ENCODE measurements around the gene LAPTM5. TPM values are rescaled to one million over a fixed set of nuclear protein-coding genes. Genes with fewer than 3 reads are reported as not detected.

Gene LAPTM5
- total and polyA plus RNA-seq, 2 of the 8 experiments (the other 6 are each of a cell fraction or from before 2014, with no cell fraction given): 0.37 to 1.4 TPM

DNA sequence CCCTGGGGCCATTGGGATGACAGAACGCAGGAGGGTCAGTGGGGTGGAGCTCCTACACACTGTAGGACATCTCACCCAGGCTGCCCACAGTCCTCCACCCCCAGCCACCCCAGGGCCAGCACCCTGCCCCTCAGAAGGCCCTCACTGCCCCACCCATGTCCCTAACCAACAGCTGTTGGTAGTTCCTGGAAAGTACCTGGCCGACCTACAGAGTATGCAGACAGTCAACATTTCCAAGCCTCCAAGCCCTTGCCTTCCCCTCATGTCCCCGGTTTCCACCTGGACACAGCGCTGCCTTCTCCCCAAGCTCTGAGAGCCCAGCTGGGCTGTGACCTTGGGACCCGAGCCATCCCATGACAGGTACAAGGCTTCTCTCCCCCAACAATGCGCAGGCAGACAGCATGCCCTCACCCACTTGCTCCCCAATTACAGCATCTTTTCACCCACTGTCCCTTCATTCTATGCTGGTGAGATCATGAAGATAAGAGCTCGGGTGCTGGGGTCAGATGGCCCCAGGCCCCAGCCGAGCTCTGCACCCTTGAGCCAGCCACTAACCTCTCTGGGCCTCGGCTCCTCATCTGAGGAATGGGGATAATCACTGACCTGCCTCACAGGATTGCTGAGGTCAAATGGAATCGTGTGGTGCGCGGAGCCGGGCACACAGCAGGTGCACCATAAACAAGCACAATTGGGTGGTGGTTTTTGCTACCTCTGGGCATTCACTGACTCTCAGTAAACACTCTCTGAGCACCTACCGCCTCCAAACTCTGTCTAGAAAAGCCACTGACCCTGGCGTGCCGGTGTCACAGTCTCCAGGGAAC is 11.2 kb downstream of the LAPTM5 start:
- peaks cover 0 to 12% (median 3%) of the 10 kb centered on the region in 4 experiments; a peak in 6 of 7 replicates for H3K4me1 ChIP-seq (replicated peaks in 1 of 4; ENCODE audit: control insufficient read depth in 3 of 4, insufficient read depth in 4 of 4, low read length in 3 of 4)
- WGBS, 2 experiments (ENCODE audit: extremely low coverage in 1 of 2, insufficient coverage in 1 of 2, insufficient read length in 1 of 2, insufficient replicate concordance in 2 of 2, low coverage in 1 of 2, low lambda C conversion rate in 2 of 2, missing lambda C conversion rate in 1 of 2): 91% methylated on average over 16 of the region's 16 CpGs; no CpG with 5 or more reads in 1 of the 2 experiments
- H2BK15ac ChIP-seq (ENCODE audit: low read length): no peak overlapping the region
- H4K91ac ChIP-seq (replicated peaks; ENCODE audit: insufficient read length, low read length): peak overlapping the region; percentile 1
- peak overlapping the region; percentile 90 for H2BK20ac ChIP-seq (ENCODE audit: low read length)
- no peak overlapping the region for H2BK120ac ChIP-seq (replicated peaks; ENCODE audit: low read depth, low read length)
- H3K23me2 ChIP-seq (ENCODE audit: low read depth, low read length): no peaks in the 10 kb centered on the region; the same call in 1 of the 2 replicates
- H3K56ac ChIP-seq (replicated peaks; ENCODE audit: insufficient read length, low read depth, low read length): no peak overlapping the region
- no peak overlapping the region for H3K14ac ChIP-seq (ENCODE audit: insufficient read length)
- no peaks in the 10 kb centered on the region; a peak in 1 of 7 replicates for H3K27me3 ChIP-seq (replicated peaks in 1 of 4; ENCODE audit: control insufficient read depth in 3 of 4, extremely low read depth in 1 of 4, insufficient read depth in 3 of 4, low read length in 3 of 4)
- CTCF ChIA-PET (ENCODE audit: partially characterized antibody): interaction anchor here (0.6 to 55.1 kb wide), 3 partner anchors 6 to 48 kb away, joined by 3 to 1640 read pairs (median 1640); partner anchors contain the start of genes LAPTM5 and MATN1
- H3K4me2 ChIP-seq (ENCODE audit: insufficient read depth in 1 of 2, low read depth in 2 of 2, low read length in 2 of 2): no peak overlapping the region
- H3K79me1 ChIP-seq (ENCODE audit: low read depth, low read length): no peaks in the 10 kb centered on the region
- H2AK5ac ChIP-seq (ENCODE audit: low read depth, low read length): no peak overlapping the region
- H4K5ac ChIP-seq (ENCODE audit: insufficient read length, low read depth, low read length): no peak overlapping the region
- FAIRE-seq: no peak
- H3K9me3 ChIP-seq (ENCODE audit: insufficient read depth in 2 of 2, low read depth in 1 of 2, low read length in 1 of 2): no peaks in the 10 kb centered on the region
- H2AFZ ChIP-seq (ENCODE audit: low read length): no peak overlapping the region
- H3K18ac ChIP-seq (ENCODE audit: extremely low read depth, low read length): no peak overlapping the region
- no peak overlapping the region for H3K23ac ChIP-seq (ENCODE audit: insufficient read length)
- H2BK12ac ChIP-seq (ENCODE audit: low read depth, low read length): peak overlapping the region; percentile 89; the same call in 1 of the 2 replicates
- TF ChIP-seq EGR1 (IDR thresholded peaks at IDR 0.05; ENCODE audit: borderline replicate concordance, low read depth, low read length) (no peak), SP4 (IDR thresholded peaks at IDR 0.05; ENCODE audit: low read length) (no peak), SP1 (IDR thresholded peaks at IDR 0.05; ENCODE audit: low read depth, low read length) (no peak), NRF1 (IDR thresholded peaks at IDR 0.05; ENCODE audit: low read depth, low read length) (no peak)
- no peaks in the 10 kb centered on the region for H3K79me2 ChIP-seq (ENCODE audit: control insufficient read depth in 1 of 2, insufficient read depth in 2 of 2, low read length in 2 of 2)
- DNase-seq (ENCODE audit: low read depth in 1 of 2, low spot score in 2 of 2): no peak
- no peak overlapping the region for H3K4me3 ChIP-seq (ENCODE audit: extremely low read depth in 1 of 4, insufficient read depth in 2 of 4, low read depth in 3 of 4, low read length in 4 of 4)
- POLR2A ChIA-PET (ENCODE audit: partially characterized antibody): no interaction called here
- H3K27ac ChIP-seq (ENCODE audit: low read depth, low read length): no peak overlapping the region
- peak overlapping the region; percentile 12 for H4K8ac ChIP-seq (ENCODE audit: extremely low read depth, insufficient read depth, low read length)
- no peak overlapping the region for H3K4ac ChIP-seq (replicated peaks; ENCODE audit: insufficient read length, low read depth, low read length)
- H4K20me1 ChIP-seq (replicated peaks in 1 of 2; ENCODE audit: control insufficient read depth in 1 of 2, insufficient read depth in 2 of 2, low read length in 2 of 2): no peaks in the 10 kb centered on the region
- no peaks in the 10 kb centered on the region for H3K36me3 ChIP-seq (ENCODE audit: control insufficient read depth in 2 of 4, insufficient read depth in 4 of 4, low read length in 3 of 4)
- H3K9ac ChIP-seq (replicated peaks in 1 of 4; ENCODE audit: extremely low read depth in 1 of 4, low read depth in 3 of 4, low read length in 3 of 4): no peak overlapping the region
- H2BK5ac ChIP-seq (ENCODE audit: low read depth, low read length): peak overlapping the region; percentile 82; the same call in 1 of the 2 replicates
